Psoas muscle (tissue), 8 donors: ENCODE results near the gene HMGCS1. TPM values are rescaled to one million over a fixed set of nuclear protein-coding genes. Genes with fewer than 3 reads are reported as not detected.
"Not testable (repeated sequence)": the region's sequence is repeated elsewhere in the genome, so short reads cannot be mapped to it uniquely, and the experiment has no call there.

Source experiments
- ATAC-seq, 4 donors: fragments of 200-7000 bp; cut with Tn5 transposase; one replicate each; pipeline ENCODE4 v1.9.1; 2020; ENCODE audit warnings: moderate library complexity in 3 of 4, mild to moderate bottlenecking in 2 of 4
- DNase-seq, 2 donors: peaks; one replicate each; pipeline ENCODE4 v3.0.0-alpha.2; 2020
- H3K27ac ChIP-seq: fragments of 200-600 bp; one replicate; pipeline ENCODE4 v1.8.0; 2022
- H3K27me3 ChIP-seq, 3 donors: fragments of 200-600 bp in 1 of 3; one replicate each; pipeline versions ENCODE4 v1.6.1 to v1.8.0; 2013 to 2022; ENCODE audit warnings: low read length in 2 of 3, mild to moderate bottlenecking in 2 of 3, moderate library complexity in 1 of 3; ENCODE audit not compliant: insufficient read depth in 3 of 3
- H3K36me3 ChIP-seq, 2 donors: fragments of 200-600 bp in 1 of 2; one replicate each; pipeline versions ENCODE4 v1.6.1 to v1.8.0; 2013 to 2022; ENCODE audit warnings: low read depth in 1 of 2, mild to moderate bottlenecking in 1 of 2, moderate library complexity in 1 of 2; ENCODE audit not compliant: insufficient read depth in 1 of 2
- H3K4me1 ChIP-seq: fragments of 200-600 bp; one replicate; pipeline ENCODE4 v1.8.0; 2022
- H3K4me3 ChIP-seq: fragments of 200-600 bp; one replicate; pipeline ENCODE4 v1.8.0; 2022; ENCODE audit warnings: mild to moderate bottlenecking
- H3K9me3 ChIP-seq: fragments of 200-600 bp; one replicate; pipeline ENCODE4 v1.8.0; 2022
- CTCF ChIP-seq: fragments of 200-600 bp; IDR thresholded peaks from one replicate; pipeline ENCODE4 v1.8.0; 2022; ENCODE audit warnings: antibody characterized with exemption
- WGBS, 3 donors: extraction: QIAGEN DNeasy Blood & Tissue Kit; methylation state at CpG; one replicate each; pipeline versions ENCODE4 v1.1.6 to v1.1.7; 2013; 5-methylcytosine and 5-hydroxymethylcytosine counted together
- intact Hi-C, 2 donors: fragments of 100-400 bp; cut with DNase I; formaldehyde crosslinking; loops; one replicate each; pipeline versions ENCODE4 v1.11.0 to v1.14.2; 2022
- polyA plus RNA-seq, 3 donors: library from polyadenylated mRNA; stranded (reverse); fragments of 200-250 nt; gene quantifications; one replicate each; pipeline ENCODE4 v1.2.3, GENCODE V29; 2013
- total RNA-seq, 4 donors: library from RNA; stranded (reverse); fragmentation: NEBNext Ultra II Directional in 2 of 4; extraction: Animal tissue kit (Norgen Biotek cat#: 25700) in 2 of 4; gene quantifications; one replicate each; pipeline versions ENCODE4 v1.2.1 to v1.2.4, GENCODE V29; 2021 to 2023
- donor health status: healthy with polysubstance abuse.
- donor health status: DM: no; HTN: no; CAD: no; lungs with moderate emphysema.
- donor health status: Bipolar disorder and iron deficiency.
- donor health status: healthy.
- donor health status: DM: yes; HTN: yes; CAD: no.
- donor health status: DM: no; HTN: no; CAD: no.
- donor health status: DM: no; HTN: no; CAD: no.
- donor health status: DM: yes; HTN: yes; CAD: no.

HMGCS1 gene
- total and polyA plus RNA-seq, 7 donors = 7.6 to 22.6 (median 14.7) TPM

- 58 to 100% (median 72%) methylated on average over 1 of the region's 1 CpG for WGBS, 3 donors
These were observed 42.6 kb downstream of the HMGCS1 start for GRCh38 chr5:43270645-43271044.

GRCh38 chr5:43268188-43268820 lies 44.9 kb downstream of the HMGCS1 start:
- WGBS, 3 donors = 90 to 97% (median 96%) methylated on average over 1 of the region's 1 CpG
- H3K36me3 ChIP-seq = no peaks in the 10 kb centered on the region
- no peak for TF ChIP-seq CTCF
- no peaks in the 10 kb centered on the region for H3K4me1 ChIP-seq
- intact Hi-C loops = no loop called here
- H3K4me3 ChIP-seq = no peak overlapping the region
- H3K9me3 ChIP-seq = no peaks in the 10 kb centered on the region
- no peak for ATAC-seq
- H3K27ac ChIP-seq = no peak overlapping the region
- no peak for DNase-seq
- H3K27me3 ChIP-seq = no peaks in the 10 kb centered on the region

More at GRCh38 chr5:43270645-43271044, 42.6 kb downstream of the HMGCS1 start:
- ATAC-seq = no peak
- no peaks in the 10 kb centered on the region for H3K4me1 ChIP-seq
- H3K36me3 ChIP-seq = no peaks in the 10 kb centered on the region
- intact Hi-C loops = no loop called here
- H3K27ac ChIP-seq = no peak overlapping the region
- no peak for TF ChIP-seq CTCF
- H3K9me3 ChIP-seq = no peaks in the 10 kb centered on the region
- no peak overlapping the region for H3K4me3 ChIP-seq
- H3K27me3 ChIP-seq = no peaks in the 10 kb centered on the region
- no peak for DNase-seq

- H3K36me3 ChIP-seq, DNase-seq, H3K9me3 ChIP-seq, H3K4me3 ChIP-seq, intact Hi-C loops, ATAC-seq, H3K27ac ChIP-seq, H3K4me1 ChIP-seq, H3K27me3 ChIP-seq: not testable (repeated sequence)
- 89 to 94% (median 94%) methylated on average over 2 of the region's 2 CpGs for WGBS, 3 donors
These were observed 50.9 kb downstream of the HMGCS1 start for GRCh38 chr5:43262269-43262668.

GRCh38 chr5:43258116-43258515 lies 55.1 kb downstream of the HMGCS1 start:
- H3K9me3 ChIP-seq = no peaks in the 10 kb centered on the region
- ATAC-seq (no peak), DNase-seq (no peak)
- no peak for TF ChIP-seq CTCF
- no peak overlapping the region for H3K4me3 ChIP-seq
- H3K27ac ChIP-seq = no peak overlapping the region
- intact Hi-C loops = no loop called here
- WGBS, 3 donors = 64 to 90% (median 87%) methylated on average over 1 of the region's 1 CpG
- H3K27me3 ChIP-seq = no peaks in the 10 kb centered on the region
- no peaks in the 10 kb centered on the region for H3K36me3 ChIP-seq
- no peaks in the 10 kb centered on the region for H3K4me1 ChIP-seq

- Histone ChIP-seq H3K4me3 (no peak overlapping the region), H3K4me1 (no peaks in the 10 kb centered on the region), H3K9me3 (no peaks in the 10 kb centered on the region), H3K27me3 (no peaks in the 10 kb centered on the region), H3K36me3 (no peaks in the 10 kb centered on the region), H3K27ac (no peak overlapping the region)
- ATAC-seq (no peak), DNase-seq (no peak)
- intact Hi-C loops = no loop called here
- TF ChIP-seq CTCF = no peak
- 46 to 59% (median 49%) methylated on average over 2 of the region's 2 CpGs for WGBS, 3 donors
These were observed 56.8 kb downstream of the HMGCS1 start for GRCh38 chr5:43256261-43256966.
